Measurements from ENCODE around the gene SLC2A6. TPM values are rescaled to one million over a fixed set of nuclear protein-coding genes. Genes with fewer than 3 reads are reported as not detected.

The SLC2A6 gene
- total RNA-seq, 1 donor from 2014 or later = 2.0 TPM

- no peak for DNase-seq
- H3K36me3 ChIP-seq = no peaks in the 10 kb centered on the region
- intact Hi-C loops (cut with micrococcal nuclease) = loop anchor here (5.0 to 10.0 kb wide), 2 partner anchors 78 to 300 kb away; no protein-coding TSS in a partner anchor
- no peak for TF ChIP-seq CTCF (IDR thresholded peaks at IDR 0.05; ENCODE audit: borderline replicate concordance)
- no peak overlapping the region for H3K4me3 ChIP-seq
- H3K27me3 ChIP-seq (ENCODE audit: low read depth) = peaks cover 30% of the 10 kb centered on the region
- H3K27ac ChIP-seq (replicated peaks) = no peak overlapping the region
- no peaks in the 10 kb centered on the region for H3K9me3 ChIP-seq (replicated peaks)
- H3K4me1 ChIP-seq = peaks cover 1% of the 10 kb centered on the region
Measured at GRCh38 chr9:133484671-133485437, 6.0 kb upstream of the SLC2A6 start.

GRCh38 chr9:133483611-133484010, 4.7 kb upstream of the SLC2A6 start:
- DNase-seq = no peak
- H3K9me3 ChIP-seq (replicated peaks) = no peaks in the 10 kb centered on the region
- H3K27me3 ChIP-seq (ENCODE audit: low read depth) = peaks cover 30% of the 10 kb centered on the region
- no peak overlapping the region for H3K27ac ChIP-seq (replicated peaks)
- no peak overlapping the region for H3K4me3 ChIP-seq
- H3K36me3 ChIP-seq = no peaks in the 10 kb centered on the region
- peaks cover 12% of the 10 kb centered on the region for H3K4me1 ChIP-seq
- no peak for TF ChIP-seq CTCF (IDR thresholded peaks at IDR 0.05; ENCODE audit: borderline replicate concordance)
- intact Hi-C loops (cut with micrococcal nuclease) = loop anchor here (10.0 kb wide), 1 partner anchor 299 kb away; no protein-coding TSS in a partner anchor

DNA sequence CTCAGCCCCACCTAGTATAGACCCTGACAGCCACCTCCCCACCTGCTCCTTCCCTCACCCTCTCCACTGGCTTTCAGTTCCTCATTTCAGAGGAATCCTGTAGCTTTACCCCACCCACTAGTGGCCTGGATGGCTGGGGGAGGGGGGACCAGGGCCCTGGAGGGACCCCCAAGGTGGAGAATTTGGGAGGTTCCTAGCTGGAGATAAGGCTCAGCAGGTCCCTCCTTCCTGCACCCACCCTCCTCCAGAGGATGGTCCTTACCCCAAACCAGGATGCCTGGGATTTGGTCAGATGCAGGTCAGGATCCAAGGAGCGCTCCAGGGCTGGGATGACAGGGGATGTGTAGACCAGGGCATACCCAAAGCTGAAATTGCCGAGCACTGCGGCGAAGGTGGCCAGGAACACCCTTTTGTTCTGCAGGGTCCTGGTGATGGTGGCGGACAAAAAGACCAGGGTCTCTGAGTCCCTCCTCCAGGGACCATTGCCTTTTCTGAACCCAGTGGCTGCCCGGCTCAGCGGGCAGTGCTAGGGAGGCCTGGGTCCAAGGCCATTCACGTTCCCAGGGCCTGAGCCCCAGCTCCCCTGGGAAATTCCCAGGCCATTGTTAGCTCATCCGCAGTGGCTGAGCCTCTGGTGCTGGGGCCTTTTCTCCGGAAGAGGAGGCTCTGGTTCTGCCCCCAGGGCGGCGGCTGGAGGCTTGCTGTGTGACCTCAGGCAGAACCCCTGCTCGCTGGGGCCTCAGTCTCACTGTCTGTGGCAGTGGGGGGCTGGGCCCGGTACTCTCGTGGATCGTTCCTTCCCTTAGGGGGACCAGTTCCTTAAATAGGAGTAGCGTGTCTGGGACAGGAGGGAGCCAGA, 678 bp downstream of the SLC2A6 start:
- Histone ChIP-seq H3K36me3 (peaks cover 14% of the 10 kb centered on the region), H3K4me3 (peak overlapping the region; percentile 78), H3K4me1 (peaks cover 21% of the 10 kb centered on the region), H3K9me3 (replicated peaks) (no peaks in the 10 kb centered on the region), H3K27ac (replicated peaks) (peak overlapping the region; percentile 86), H3K27me3 (ENCODE audit: low read depth) (no peaks in the 10 kb centered on the region)
- peak; percentile 43 for DNase-seq
- TF ChIP-seq CTCF (IDR thresholded peaks at IDR 0.05; ENCODE audit: borderline replicate concordance) = no peak
- intact Hi-C loops (cut with micrococcal nuclease) = no loop called here

GRCh38 chr9:133477461-133477860, 1.4 kb downstream of the SLC2A6 start:
- Histone ChIP-seq H3K9me3 (replicated peaks) (no peaks in the 10 kb centered on the region), H3K27me3 (ENCODE audit: low read depth) (no peaks in the 10 kb centered on the region), H3K36me3 (peaks cover 14% of the 10 kb centered on the region), H3K4me3 (no peak overlapping the region), H3K27ac (replicated peaks) (no peak overlapping the region), H3K4me1 (peaks cover 21% of the 10 kb centered on the region)
- intact Hi-C loops (cut with micrococcal nuclease) = no loop called here
- TF ChIP-seq CTCF (IDR thresholded peaks at IDR 0.05; ENCODE audit: borderline replicate concordance) = no peak
- no peak for DNase-seq

DNA sequence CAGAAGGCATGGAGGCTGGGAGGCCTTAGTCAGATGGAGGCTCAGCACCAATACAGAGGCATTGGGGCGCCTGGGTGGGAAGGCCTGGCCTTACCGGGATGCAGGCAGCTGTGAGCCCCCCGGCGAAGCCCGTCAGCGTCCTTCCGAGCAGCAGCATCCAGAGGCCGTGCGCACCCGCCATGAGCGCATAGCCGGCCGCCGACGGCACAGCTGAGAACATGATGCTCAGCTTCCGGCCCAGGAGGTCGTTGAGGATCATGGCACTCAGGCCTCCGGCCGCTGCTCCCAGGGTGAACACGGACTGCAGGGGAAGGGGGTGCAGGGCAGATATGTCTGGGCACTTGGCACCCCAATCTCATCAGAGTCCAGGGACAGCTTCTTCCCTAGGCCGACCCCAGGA, 2.0 kb downstream of the SLC2A6 start:
- Histone ChIP-seq H3K27ac (replicated peaks) (no peak overlapping the region), H3K36me3 (peaks cover 14% of the 10 kb centered on the region), H3K9me3 (replicated peaks) (no peaks in the 10 kb centered on the region), H3K4me3 (no peak overlapping the region), H3K4me1 (peaks cover 21% of the 10 kb centered on the region), H3K27me3 (ENCODE audit: low read depth) (no peaks in the 10 kb centered on the region)
- no peak for DNase-seq
- TF ChIP-seq CTCF (IDR thresholded peaks at IDR 0.05; ENCODE audit: borderline replicate concordance) = no peak
- intact Hi-C loops (cut with micrococcal nuclease) = no loop called here
